B cell (primary cell): ENCODE measurements around the gene BMP8A. TPM values are rescaled to one million over a fixed set of nuclear protein-coding genes. Genes with fewer than 3 reads are reported as not detected.

ENCODE experiments used
- ATAC-seq: fragments of 200-7000 bp; cut with Tn5 transposase; one replicate; pipeline ENCODE4 v1.10.0; 2021; ENCODE audit warnings: low read depth, mild to moderate bottlenecking, moderate number of reproducible peaks, moderate library complexity
- CTCF ChIA-PET: fragments of 350-600 bp; sonication (Branson Sonifier 250); formaldehyde crosslinking; loops from one replicate; lab custom pipeline; 2021; ENCODE audit warnings: antibody characterized with exemption, inconsistent platforms; lab: Charles Lee
- POLR2A ChIA-PET: fragments of 350-600 bp; sonication (Branson Sonifier 250); formaldehyde crosslinking; loops from one replicate; lab custom pipeline; 2021; ENCODE audit warnings: antibody characterized with exemption; lab: Charles Lee
- DNase-seq: peaks from one replicate; pipeline ENCODE4 v3.0.0; 2013
- H2AFZ ChIP-seq: 2 replicates; pipeline ENCODE4 v1.6.1; 2012; ENCODE audit warnings: mild to moderate bottlenecking, low read depth, low read length; ENCODE audit not compliant: insufficient read depth, poor library complexity, severe bottlenecking
- H3K27ac ChIP-seq, 2 donors: 1 replicate in 1 of 2; 2 replicates in 1 of 2; pipeline ENCODE4 v1.5.1; 2012 to 2013; ENCODE audit warnings: low read length in 2 of 2, mild to moderate bottlenecking in 2 of 2, moderate library complexity in 1 of 2
- H3K27me3 ChIP-seq, 4 experiments: fragments of 200-600 bp in 1 of 4; sonication (generic) in 1 of 4; replicated peaks in 1 of 4; 1 replicate in 2 of 4; 2 replicates in 2 of 4; pipeline versions ENCODE4 v1.6.1 to v1.7.0; 2013 to 2016; ENCODE audit warnings: low read length in 3 of 4, mild to moderate bottlenecking in 2 of 4, mixed read lengths in 1 of 4, moderate library complexity in 1 of 4; ENCODE audit not compliant: insufficient read depth in 4 of 4, control insufficient read depth in 3 of 4; ENCODE audit errors: control extremely low read depth in 1 of 4
- H3K36me3 ChIP-seq, 2 experiments: replicated peaks in 1 of 2; 1 replicate in 1 of 2; 2 replicates in 1 of 2; pipeline versions ENCODE4 v1.6.1 to v1.7.1; 2013; ENCODE audit warnings: low read length in 1 of 2; ENCODE audit not compliant: insufficient read depth in 2 of 2, control insufficient read depth in 1 of 2; ENCODE audit errors: control extremely low read depth in 1 of 2, extremely low read depth in 1 of 2
- H3K4me1 ChIP-seq, 2 donors: fragments of 200-600 bp in 1 of 2; sonication (generic) in 1 of 2; 1 replicate in 1 of 2; 2 replicates in 1 of 2; pipeline versions ENCODE4 v1.5.1 to v1.6.1; 2013 to 2017; ENCODE audit warnings: low read length in 2 of 2; ENCODE audit not compliant: control insufficient read depth in 2 of 2, insufficient read depth in 2 of 2
- H3K4me2 ChIP-seq: replicated peaks from 2 replicates; pipeline ENCODE3; 2012; ENCODE audit warnings: mild to moderate bottlenecking, low read depth, low read length; ENCODE audit not compliant: poor library complexity, severe bottlenecking
- H3K4me3 ChIP-seq, 5 experiments: fragments of 200-600 bp in 1 of 5; sonication (generic) in 1 of 5; 1 replicate in 3 of 5; 2 replicates in 2 of 5; pipeline versions ENCODE4 v1.5.1 to v1.7.0; 2011 to 2016; ENCODE audit warnings: low read length in 4 of 5, mild to moderate bottlenecking in 4 of 5, low read depth in 2 of 5, control low read depth in 1 of 5, moderate library complexity in 1 of 5; ENCODE audit not compliant: insufficient read depth in 1 of 5; ENCODE audit errors: control extremely low read depth in 1 of 5, extremely low read depth in 1 of 5
- H3K79me2 ChIP-seq: fragments of 200-600 bp; sonication (generic); one replicate; pipeline ENCODE4 v1.6.0; 2016; ENCODE audit warnings: low read length; ENCODE audit not compliant: control insufficient read depth, insufficient read depth
- H3K9ac ChIP-seq: fragments of 200-600 bp; sonication (generic); 2 replicates; pipeline ENCODE4 v1.6.1; 2017; ENCODE audit warnings: mild to moderate bottlenecking, low read length, moderate library complexity
- H3K9me3 ChIP-seq, 3 donors: one replicate each; pipeline versions ENCODE4 v1.6.1 to v1.7.1; 2013; ENCODE audit warnings: low read length in 2 of 3; ENCODE audit not compliant: control insufficient read depth in 2 of 3, insufficient read depth in 1 of 3; ENCODE audit errors: control extremely low read depth in 1 of 3
- H4K20me1 ChIP-seq: 2 replicates; pipeline ENCODE4 v1.6.0; 2012; ENCODE audit warnings: mild to moderate bottlenecking, low read length; ENCODE audit not compliant: insufficient read depth, control insufficient read depth, poor library complexity, severe bottlenecking
- H3K27ac Mint-ChIP-seq: one replicate; pipeline ENCODE4 v1.8.0; 2021; ENCODE audit warnings: mixed read lengths
- H3K27me3 Mint-ChIP-seq: one replicate; pipeline ENCODE4 v1.8.0; 2021; ENCODE audit warnings: mixed read lengths
- H3K4me1 Mint-ChIP-seq: one replicate; pipeline ENCODE4 v1.8.0; 2021; ENCODE audit warnings: mixed read lengths
- H3K4me3 Mint-ChIP-seq: one replicate; pipeline ENCODE4 v1.8.0; 2021; ENCODE audit warnings: mixed read lengths
- H3K9me3 Mint-ChIP-seq: one replicate; pipeline ENCODE4 v1.8.0; 2022; ENCODE audit warnings: mixed read lengths; ENCODE audit not compliant: insufficient read depth
- CTCF ChIP-seq: fragments of 200-600 bp; IDR thresholded peaks from one replicate; pipeline ENCODE4 v1.8.0; 2022; ENCODE audit warnings: antibody characterized with exemption, mild to moderate bottlenecking
- EZH2 ChIP-seq: IDR thresholded peaks from 2 replicates; pipeline ENCODE4 v1.6.1; 2012; ENCODE audit warnings: borderline replicate concordance, low read depth, mild to moderate bottlenecking, moderate library complexity, low read length; ENCODE audit not compliant: insufficient read depth, poor library complexity, severe bottlenecking
- WGBS: methylation state at CpG from one replicate; pipeline ENCODE4 v1.1.5; 2013; ENCODE audit warnings: missing lambda C conversion rate; ENCODE audit not compliant: insufficient coverage; 5-methylcytosine and 5-hydroxymethylcytosine counted together
- intact Hi-C: fragments of 100-400 bp; cut with micrococcal nuclease; formaldehyde crosslinking; loops from one replicate; pipeline ENCODE4 v1.10.0; 2022
- polyA plus RNA-seq: library from polyadenylated mRNA; depleted of rRNA; stranded (reverse); fragments of >200 nt; gene quantifications from 2 replicates; pipeline ENCODE4 v1.2.3, GENCODE V29; 2012
- total RNA-seq, 2 donors: library from RNA; stranded (reverse); fragments of 120-200 nt in 1 of 2; gene quantifications; 1 replicate in 1 of 2; 2 replicates in 1 of 2; pipeline versions ENCODE4 v1.2.3 to v1.2.4, GENCODE V29; 2013 to 2022

BMP8A gene
- total and polyA plus RNA-seq, 2 donors (not counting 1 experiment from before 2014, with no cell fraction given) = 0.25 to 1.1 TPM

DNA sequence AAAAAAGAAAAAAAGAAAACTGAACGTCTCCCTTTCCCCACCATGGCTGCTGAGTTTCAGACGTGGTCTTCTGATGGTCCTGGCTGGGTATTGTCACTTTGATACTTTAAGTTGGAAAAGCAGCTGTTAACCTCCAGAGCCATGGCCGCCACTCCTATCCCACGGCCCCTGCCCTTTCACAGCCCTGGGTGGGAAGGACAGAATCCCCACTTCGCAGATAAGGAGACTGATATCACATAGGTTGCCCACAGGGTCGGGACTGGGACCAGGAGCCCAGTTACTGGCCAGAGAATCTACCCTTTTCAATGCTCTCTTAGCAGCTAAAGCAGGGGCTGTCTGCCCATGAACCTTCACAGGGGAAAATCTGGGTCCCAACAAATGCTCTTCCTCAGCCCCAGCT lies 16.8 kb downstream of the BMP8A start:
- WGBS = 94% methylated on average over 4 of the region's 6 CpGs
- TF ChIP-seq CTCF (no peak), EZH2 (no peak)
- ChIA-PET CTCF (no interaction called here), POLR2A (no interaction called here)
- Mint-ChIP-seq H3K27ac (no peak overlapping the region), H3K9me3 (no peaks in the 10 kb centered on the region), H3K27me3 (no peaks in the 10 kb centered on the region), H3K4me3 (no peak overlapping the region), H3K4me1 (peaks cover 10% of the 10 kb centered on the region)
- Histone ChIP-seq H3K79me2 (no peaks in the 10 kb centered on the region), H2AFZ (no peak overlapping the region), H3K4me3 (no peak overlapping the region), H3K4me2 (no peak overlapping the region), H3K27ac (no peak overlapping the region), H3K27me3 (no peaks in the 10 kb centered on the region), H4K20me1 (no peaks in the 10 kb centered on the region), H3K9me3 (no peaks in the 10 kb centered on the region), H3K4me1 (peaks cover 15 to 22% of the 10 kb centered on the region in 2 donors), H3K36me3 (no peaks in the 10 kb centered on the region), H3K9ac (no peak overlapping the region)
- DNase-seq (no peak), ATAC-seq (no peak)
- intact Hi-C loops = no loop called here

- no peak for ATAC-seq
- ChIA-PET POLR2A (no interaction called here), CTCF (interaction anchor here (1.3 kb wide), 1 partner anchor 29 kb away, joined by 3 read pairs; no protein-coding TSS in a partner anchor)
- peaks cover 15 to 22% of the 10 kb centered on the region in 2 donors for H3K4me1 ChIP-seq
- DNase-seq = no peak
- H3K9me3 ChIP-seq = no peaks in the 10 kb centered on the region
- H3K79me2 ChIP-seq = no peaks in the 10 kb centered on the region
- no peak overlapping the region for H3K9ac ChIP-seq
- H3K4me3 Mint-ChIP-seq = peak overlapping the region; percentile 60
- H4K20me1 ChIP-seq = no peaks in the 10 kb centered on the region
- no peak overlapping the region for H3K4me3 ChIP-seq
- no peaks in the 10 kb centered on the region for H3K27me3 ChIP-seq
- H3K4me2 ChIP-seq = peak overlapping the region; percentile 69
- TF ChIP-seq EZH2 = no peak
- no peak for TF ChIP-seq CTCF
- H3K36me3 ChIP-seq = no peaks in the 10 kb centered on the region
- 60% methylated on average over 11 of the region's 11 CpGs for WGBS
- H3K4me1 Mint-ChIP-seq = peaks cover 10% of the 10 kb centered on the region
- H3K9me3 Mint-ChIP-seq = no peaks in the 10 kb centered on the region
- H2AFZ ChIP-seq = peak overlapping the region; percentile 62
- peak overlapping the region in 1 of 2 donors; percentile 69 for H3K27ac ChIP-seq
- H3K27ac Mint-ChIP-seq = peak overlapping the region; percentile 10
- H3K27me3 Mint-ChIP-seq = no peaks in the 10 kb centered on the region
- intact Hi-C loops = no loop called here
These were observed 17.4 kb downstream of the BMP8A start for GRCh38 chr1:39508857-39509305.
